GM12892 (cell line): ENCODE measurements around the gene METTL25.

Source experiments
- POLR2A ChIP-seq: IDR thresholded peaks from 2 replicates; pipeline ENCODE4 v1.6.1; 2011; ENCODE audit warnings: low read depth, low read length, control low read depth
- POLR2AphosphoS5 ChIP-seq: IDR thresholded peaks from 2 replicates; pipeline ENCODE4 v1.6.1; 2011; ENCODE audit warnings: low read depth, low read length, control low read depth

- no peak for TF ChIP-seq POLR2AphosphoS5
- TF ChIP-seq POLR2A, result no peak
These were observed 25.7 kb downstream of the METTL25 start for GRCh38 chr12:82383930-82384552.
